Right lobe of liver (tissue), 6 donors: ENCODE results near the gene ADGRV1. TPM values are rescaled to one million over a fixed set of nuclear protein-coding genes. Genes with fewer than 3 reads are reported as not detected.

Source experiments
- ATAC-seq, 4 donors: fragments of 200-7000 bp; cut with Tn5 transposase; one replicate each; pipeline ENCODE4 v1.9.1; 2020; ENCODE audit warnings: mild to moderate bottlenecking in 4 of 4, moderate library complexity in 4 of 4
- DNase-seq, 3 donors: peaks; one replicate each; pipeline ENCODE4 v3.0.0-alpha.2; 2020
- H3K27ac ChIP-seq, 3 donors: fragments of 200-600 bp; one replicate each; pipeline ENCODE4 v1.8.0; 2022
- H3K27me3 ChIP-seq, 2 donors: fragments of 200-600 bp; one replicate each; pipeline ENCODE4 v1.8.0; 2022
- H3K36me3 ChIP-seq, 4 donors: fragments of 200-600 bp; sonication (generic) in 1 of 4; one replicate each; pipeline versions ENCODE4 v1.5.1 to v1.8.0; 2017 to 2022; ENCODE audit warnings: control low read depth in 1 of 4
- H3K4me1 ChIP-seq, 4 donors: fragments of 200-600 bp; sonication (generic) in 1 of 4; one replicate each; pipeline versions ENCODE4 v1.5.1 to v1.8.0; 2017 to 2022; ENCODE audit warnings: control low read depth in 1 of 4
- H3K4me3 ChIP-seq, 3 donors: fragments of 200-600 bp; one replicate each; pipeline ENCODE4 v1.8.0; 2022
- H3K9me3 ChIP-seq, 4 donors: fragments of 200-600 bp; sonication (generic) in 1 of 4; one replicate each; pipeline versions ENCODE4 v1.5.1 to v1.8.0; 2017 to 2022; ENCODE audit warnings: control low read depth in 1 of 4
- CTCF ChIP-seq, 4 donors: fragments of 200-600 bp in 3 of 4; fragments of 450-650 bp in 1 of 4; IDR thresholded peaks; one replicate each; pipeline versions ENCODE4 v1.5.1 to v1.8.0; 2016 to 2022; ENCODE audit warnings: antibody characterized with exemption in 4 of 4, mild to moderate bottlenecking in 2 of 4
- POLR2A ChIP-seq: fragments of 450-650 bp; IDR thresholded peaks from one replicate; pipeline ENCODE4 v1.6.1; 2017; ENCODE audit warnings: antibody characterized with exemption, mild to moderate bottlenecking
- WGBS: methylation state at CpG from one replicate; pipeline ENCODE4 v1.1.6; 2018; ENCODE audit warnings: low coverage, low lambda C conversion rate; ENCODE audit not compliant: insufficient coverage; ENCODE audit errors: missing lambda C conversion rate; 5-methylcytosine and 5-hydroxymethylcytosine counted together
- intact Hi-C, 2 donors: fragments of 100-400 bp; cut with DNase I; formaldehyde crosslinking; loops; one replicate each; pipeline versions ENCODE4 v1.11.2 to v1.14.1; 2022
- total RNA-seq, 6 experiments: library from RNA; depleted of rRNA in 2 of 6; stranded (reverse); fragments of >200 nt in 2 of 6; fragmentation: NEBNext Ultra II Directional in 3 of 6; extraction: Animal tissue kit (Norgen Biotek cat#: 25700) in 3 of 6; gene quantifications; one replicate each; pipeline versions ENCODE4 v1.1.0 to v1.2.4, GENCODE V29; 2016 to 2023
- donor health status: DM: no; HTN: yes; CAD: no.
- donor health status: DM: no; HTN: no; CAD: no.
- donor health status: DM: no; HTN: no; CAD: no.
- donor health status: DM: no; HTN: yes; CAD: no.
- donor health status: DM: no; HTN: yes; CAD: no.

Gene ADGRV1
- total RNA-seq, 6 experiments from 2014 or later = 4.5 to 15.9 (median 7.4) TPM

GRCh38 chr5:90956511-90957097 is 398.0 kb downstream of the ADGRV1 start:
- no peak for TF ChIP-seq CTCF (IDR thresholded peaks at IDR 0.05)
- no peak for TF ChIP-seq POLR2A
- ATAC-seq (no peak), DNase-seq (no peak)
- Histone ChIP-seq H3K9me3 (no peaks in the 10 kb centered on the region), H3K27ac (no peak overlapping the region), H3K4me3 (no peak overlapping the region), H3K36me3 (no peaks in the 10 kb centered on the region), H3K4me1 (no peaks in the 10 kb centered on the region), H3K27me3 (no peaks in the 10 kb centered on the region)
- intact Hi-C loops = no loop called here
- 40% methylated on average over 4 of the region's 4 CpGs for WGBS

- H3K27ac ChIP-seq = no peak overlapping the region
- H3K27me3 ChIP-seq = no peaks in the 10 kb centered on the region
- intact Hi-C loops = no loop called here
- H3K4me3 ChIP-seq = no peak overlapping the region
- TF ChIP-seq CTCF (IDR thresholded peaks at IDR 0.05) (no peak), POLR2A (no peak)
- no peaks in the 10 kb centered on the region for H3K36me3 ChIP-seq
- no peaks in the 10 kb centered on the region for H3K4me1 ChIP-seq
- ATAC-seq (no peak), DNase-seq (no peak)
- H3K9me3 ChIP-seq = no peaks in the 10 kb centered on the region
Observed at GRCh38 chr5:90957906-90958305, 399.3 kb downstream of the ADGRV1 start.

GRCh38 chr5:90959262-90959661 is 400.7 kb downstream of the ADGRV1 start:
- intact Hi-C loops = no loop called here
- TF ChIP-seq POLR2A = no peak
- no peak for TF ChIP-seq CTCF (IDR thresholded peaks at IDR 0.05)
- no peaks in the 10 kb centered on the region for H3K27me3 ChIP-seq
- H3K4me1 ChIP-seq = no peaks in the 10 kb centered on the region
- ATAC-seq = no peak
- H3K36me3 ChIP-seq = no peaks in the 10 kb centered on the region
- H3K9me3 ChIP-seq = no peaks in the 10 kb centered on the region
- no peak for DNase-seq
- H3K4me3 ChIP-seq = no peak overlapping the region
- no peak overlapping the region for H3K27ac ChIP-seq

GRCh38 chr5:90962481-90962880 is 403.9 kb downstream of the ADGRV1 start:
- H3K36me3 ChIP-seq = no peaks in the 10 kb centered on the region
- no peak overlapping the region for H3K27ac ChIP-seq
- no peaks in the 10 kb centered on the region for H3K9me3 ChIP-seq
- no peaks in the 10 kb centered on the region for H3K4me1 ChIP-seq
- TF ChIP-seq POLR2A (no peak), CTCF (IDR thresholded peaks at IDR 0.05) (no peak)
- no peaks in the 10 kb centered on the region for H3K27me3 ChIP-seq
- H3K4me3 ChIP-seq = no peak overlapping the region
- intact Hi-C loops = no loop called here
- DNase-seq (no peak), ATAC-seq (no peak)

GRCh38 chr5:90965110-90965685 is 406.6 kb downstream of the ADGRV1 start:
- Histone ChIP-seq H3K27ac (no peak overlapping the region), H3K4me3 (no peak overlapping the region), H3K27me3 (no peaks in the 10 kb centered on the region), H3K4me1 (no peaks in the 10 kb centered on the region), H3K36me3 (no peaks in the 10 kb centered on the region), H3K9me3 (no peaks in the 10 kb centered on the region)
- TF ChIP-seq POLR2A (no peak), CTCF (IDR thresholded peaks at IDR 0.05) (no peak)
- DNase-seq = no peak
- ATAC-seq = no peak
- intact Hi-C loops = no loop called here
- WGBS = 91% methylated on average over 7 of the region's 7 CpGs
